GM19463 (cell line): ENCODE data around the gene TMEM125.

Source experiments
- ATAC-seq: cut with Tn5 transposase; IDR thresholded peaks from one replicate; pipeline ENCODE4 v1.9.1; 2021; ENCODE audit warnings: mild to moderate bottlenecking, moderate library complexity; ENCODE audit not compliant: unreplicated experiment

The TMEM125 gene

DNA sequence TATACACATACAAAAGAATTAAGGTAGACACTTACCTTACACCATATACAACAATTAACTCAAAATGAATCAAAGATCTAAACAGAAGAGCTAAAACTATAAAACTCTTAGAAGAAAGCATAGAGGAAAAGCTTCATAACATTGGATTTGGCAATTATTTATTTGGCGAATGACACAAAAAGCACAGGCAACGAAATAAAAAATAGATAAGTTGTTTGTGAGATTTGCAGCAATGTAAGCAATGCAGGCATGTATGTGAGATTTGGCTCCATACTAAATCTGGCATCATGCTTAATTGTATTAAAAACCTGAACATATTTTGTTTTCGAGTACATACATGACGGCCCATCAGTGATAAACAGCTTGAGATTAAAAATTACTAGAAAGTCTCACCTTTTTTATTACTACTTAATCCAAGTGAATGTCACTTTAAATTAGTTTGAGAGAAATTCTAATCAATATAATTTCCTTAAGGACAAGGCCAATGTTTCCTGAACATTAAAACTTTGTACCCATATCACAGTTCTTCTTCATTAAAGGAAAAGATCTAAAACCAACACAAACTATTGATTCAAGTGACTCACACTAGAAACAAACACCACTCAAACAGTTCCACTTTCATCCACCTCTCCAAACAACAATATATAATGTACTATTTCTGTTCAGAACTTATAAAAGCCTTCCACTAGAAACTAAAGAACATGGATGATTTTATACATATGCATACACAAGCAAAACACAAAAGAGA, 23.1 kb upstream of the TMEM125 start:
- no peak for ATAC-seq

GRCh38 chr1:43247256-43247921, 22.4 kb upstream of the TMEM125 start:
- ATAC-seq: no peak

DNA sequence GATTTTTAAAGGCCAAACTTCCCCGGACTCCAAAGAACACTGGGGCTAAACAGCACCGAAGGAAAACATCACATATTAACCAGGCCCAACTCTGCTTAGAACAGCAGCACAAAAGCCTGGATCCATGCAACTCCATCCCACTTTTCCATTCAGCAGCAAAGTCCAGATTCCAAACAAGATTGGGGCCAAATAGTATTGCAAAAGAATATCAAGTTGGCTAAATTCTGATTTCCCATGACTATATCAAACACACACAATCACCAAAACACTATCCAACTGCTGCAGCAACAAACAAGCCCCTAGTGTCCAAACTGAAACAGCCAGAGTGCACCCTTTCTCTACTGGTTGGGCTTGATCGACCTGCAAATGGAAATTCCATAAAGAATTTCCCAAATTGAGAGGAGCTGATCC, 19.4 kb upstream of the TMEM125 start:
- no peak for ATAC-seq

- ATAC-seq: no peak
Measured at GRCh38 chr1:43251024-43251423, 18.8 kb upstream of the TMEM125 start.

DNA sequence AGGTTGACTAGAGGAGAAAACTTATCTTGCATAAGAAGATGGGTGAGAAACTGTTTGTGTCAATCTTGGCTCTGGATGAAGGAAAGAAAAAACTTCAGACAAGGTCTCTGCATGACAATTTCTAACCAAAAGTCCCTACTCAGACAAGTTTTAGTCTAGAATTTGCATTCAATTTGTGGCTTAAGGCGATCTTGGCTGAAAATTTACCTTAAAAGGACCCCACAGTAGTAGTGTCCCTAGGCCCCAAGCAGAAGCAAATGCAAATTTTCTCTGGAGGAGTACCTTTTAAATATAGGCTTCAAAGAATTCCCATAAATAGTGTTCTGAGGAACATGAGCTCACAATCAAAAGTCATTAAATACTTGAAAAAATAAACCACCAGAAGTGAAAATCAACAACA, 17.6 kb upstream of the TMEM125 start:
- no peak for ATAC-seq

- ATAC-seq: no peak
Measured at GRCh38 chr1:43253173-43253572, 16.6 kb upstream of the TMEM125 start.

GRCh38 chr1:43253876-43254275, 15.9 kb upstream of the TMEM125 start:
- ATAC-seq: no peak

GRCh38 chr1:43255438-43256210, 14.2 kb upstream of the TMEM125 start:
- no peak for ATAC-seq

- no peak for ATAC-seq
Measured at GRCh38 chr1:43256675-43257570, 12.9 kb upstream of the TMEM125 start.

GRCh38 chr1:43258370-43258769, 11.4 kb upstream of the TMEM125 start:
- no peak for ATAC-seq

GRCh38 chr1:43265431-43265830, 4.4 kb upstream of the TMEM125 start:
- no peak for ATAC-seq

- no peak for ATAC-seq
Measured at GRCh38 chr1:43266881-43267280, 2.9 kb upstream of the TMEM125 start.

DNA sequence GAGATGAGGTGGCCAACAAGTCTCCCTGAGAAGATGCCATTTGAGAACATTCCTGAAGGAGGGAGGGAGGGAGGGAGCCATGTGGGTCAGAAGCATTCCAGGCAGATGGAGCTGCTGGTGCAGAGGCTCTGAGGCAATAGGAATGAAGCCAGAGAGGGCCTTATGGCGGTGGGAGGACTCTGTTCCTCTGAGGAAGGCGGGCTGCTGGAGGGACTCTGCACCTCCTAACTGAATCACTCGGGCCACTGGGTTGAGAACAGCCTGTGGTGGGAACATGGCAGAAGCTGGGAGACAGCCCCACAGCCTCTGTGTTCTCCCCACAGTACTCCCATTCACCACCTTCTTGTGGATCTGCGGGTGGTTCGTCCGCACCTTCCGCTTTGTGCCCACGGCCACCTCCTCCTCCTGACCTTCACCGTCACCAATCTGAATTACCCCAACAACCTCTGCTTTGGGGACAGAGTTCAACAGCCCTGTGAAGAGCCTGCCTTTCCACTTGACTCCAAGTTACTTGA, 2.4 kb upstream of the TMEM125 start:
- no peak for ATAC-seq

GRCh38 chr1:43267818-43268425, 1.9 kb upstream of the TMEM125 start:
- no peak for ATAC-seq

DNA sequence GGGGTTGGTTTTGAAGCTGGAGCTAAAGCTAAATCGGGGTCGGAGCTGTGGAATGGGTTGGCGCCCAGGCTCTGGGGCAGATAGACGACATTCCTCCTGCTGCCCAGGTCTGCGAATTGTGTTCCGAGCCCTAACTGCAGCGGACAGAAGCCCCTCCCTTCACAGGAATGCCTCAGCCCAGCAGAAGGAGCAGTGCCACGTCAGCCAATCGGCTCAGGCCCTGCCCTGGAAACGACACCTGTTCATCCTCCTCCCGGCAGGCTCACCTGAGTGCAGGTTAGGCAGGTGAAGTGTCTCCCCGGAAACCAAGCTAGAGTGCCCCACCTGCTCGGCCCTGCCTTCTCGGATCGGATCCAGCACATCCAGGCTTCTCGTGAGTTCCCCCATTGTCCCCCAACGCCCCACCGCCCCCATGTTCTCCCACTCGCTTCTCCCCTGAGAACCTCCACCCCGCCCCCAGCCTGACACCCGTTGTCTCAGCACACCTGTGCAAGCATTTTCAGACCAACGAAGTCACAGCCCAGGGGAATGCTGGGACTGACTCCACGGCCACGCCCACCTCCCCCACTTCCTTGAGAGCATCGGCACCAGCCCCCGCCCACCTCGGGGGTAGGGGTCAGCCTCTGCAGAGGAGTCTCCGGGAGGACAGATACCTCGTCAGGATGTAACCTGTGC, 775 bp downstream of the TMEM125 start:
- ATAC-seq: no peak

GRCh38 chr1:43271186-43272118, 1.7 kb downstream of the TMEM125 start:
- ATAC-seq: no peak

GRCh38 chr1:43272161-43272560, 2.4 kb downstream of the TMEM125 start:
- ATAC-seq: no peak
